Hematopoietic multipotent progenitor cell treated with erythropoietin and hydrocortisone succinate and interleukin-3 and kit ligand, for 4 days (in vitro differentiated cells): ENCODE measurements around the gene DHX32.

Source experiments
- DNase-seq: peaks from one replicate; pipeline ENCODE4 v3.0.0-alpha.2; 2015

Gene DHX32

GRCh38 chr10:125846894-125847293, 34.2 kb downstream of the DHX32 start:
- no peak for DNase-seq

- DNase-seq, result no peak
Observed at GRCh38 chr10:125845617-125846016, 35.5 kb downstream of the DHX32 start.

- no peak for DNase-seq
Observed at GRCh38 chr10:125844751-125845221, 36.3 kb downstream of the DHX32 start.

- no peak for DNase-seq
Observed at GRCh38 chr10:125843603-125844329, 37.3 kb downstream of the DHX32 start.

GRCh38 chr10:125840955-125841354, 40.1 kb downstream of the DHX32 start:
- no peak for DNase-seq

- no peak for DNase-seq
Observed at GRCh38 chr10:125840406-125840805, 40.7 kb downstream of the DHX32 start.

GRCh38 chr10:125838802-125839575, 42.1 kb downstream of the DHX32 start:
- no peak for DNase-seq

GRCh38 chr10:125836746-125837145, 44.3 kb downstream of the DHX32 start:
- no peak for DNase-seq

GRCh38 chr10:125828311-125828710, 52.8 kb downstream of the DHX32 start:
- no peak for DNase-seq

GRCh38 chr10:125827133-125827532, 54.0 kb downstream of the DHX32 start:
- no peak for DNase-seq

- no peak for DNase-seq
Observed at GRCh38 chr10:125824736-125825135, 56.4 kb downstream of the DHX32 start.

- DNase-seq, result peak; percentile 33
Observed at GRCh38 chr10:125823663-125824251, 57.3 kb downstream of the DHX32 start.

GRCh38 chr10:125822878-125823662, 58.0 kb downstream of the DHX32 start, which contains the start of the genes BCCIP and UROS:
Gene BCCIP, plus strand, starts transcription at chr10:125823546. Its CDS starts 12 bp downstream, at chr10:125823558.
Gene UROS, minus strand, starts transcription at chr10:125823258. Its CDS starts 6,759 bp downstream, at chr10:125816499.
- DNase-seq, result peak; percentile 96

- DNase-seq, result no peak
Observed at GRCh38 chr10:125820701-125821100, 60.4 kb downstream of the DHX32 start.

- DNase-seq, result no peak
Observed at GRCh38 chr10:125817337-125817946, 63.6 kb downstream of the DHX32 start.

GRCh38 chr10:125816548-125816947, 64.5 kb downstream of the DHX32 start:
- DNase-seq, result peak; percentile 90

GRCh38 chr10:125815764-125816163, 65.3 kb downstream of the DHX32 start:
- DNase-seq, result no peak

GRCh38 chr10:125812128-125812750, 68.9 kb downstream of the DHX32 start:
- DNase-seq, result no peak

GRCh38 chr10:125811251-125811650, 69.8 kb downstream of the DHX32 start:
- no peak for DNase-seq

- no peak for DNase-seq
Observed at GRCh38 chr10:125808047-125808446, 73.0 kb downstream of the DHX32 start.

- no peak for DNase-seq
Observed at GRCh38 chr10:125802739-125803138, 78.4 kb downstream of the DHX32 start.

- DNase-seq, result no peak
Observed at GRCh38 chr10:125802131-125802530, 79.0 kb downstream of the DHX32 start.
